ENCODE measurements around the gene PPP1R27. TPM values are rescaled to one million over a fixed set of nuclear protein-coding genes. Genes with fewer than 3 reads are reported as not detected.

The PPP1R27 gene
- total and polyA plus RNA-seq, 2 donors (not counting 1 experiment from before 2014, with no cell fraction given) = not detected

GRCh38 chr17:81794509-81794908 is 40.3 kb downstream of the PPP1R27 start:
- H2AFZ ChIP-seq (ENCODE audit: low read length) = no peak overlapping the region

GRCh38 chr17:81794074-81794476 is 40.8 kb downstream of the PPP1R27 start:
- H2AFZ ChIP-seq (ENCODE audit: low read length) = no peak overlapping the region
- no peak overlapping the region for H3K27ac ChIP-seq (ENCODE audit: insufficient read depth, low read length)
- DNase-seq (ENCODE audit: low read depth in 2 of 2) = no peak
- H3K27me3 ChIP-seq (ENCODE audit: control insufficient read depth, insufficient read depth, low read length) = no peaks in the 10 kb centered on the region
- H3K4me2 ChIP-seq (ENCODE audit: extremely low read depth, insufficient read depth, low read length) = no peak overlapping the region
- no peaks in the 10 kb centered on the region for H4K20me1 ChIP-seq (ENCODE audit: control insufficient read depth, extremely low read depth, insufficient read depth, low read length)
- no peaks in the 10 kb centered on the region for H3K4me1 ChIP-seq (ENCODE audit: control insufficient read depth, extremely low read depth, insufficient read depth, low read length)
- H3K79me2 ChIP-seq (ENCODE audit: control insufficient read depth, insufficient read depth, low read length) = no peaks in the 10 kb centered on the region
- no peaks in the 10 kb centered on the region for H3K9me3 ChIP-seq (ENCODE audit: control insufficient read depth, insufficient read depth, low read depth, low read length)
- no peak overlapping the region for H3K9ac ChIP-seq (ENCODE audit: insufficient read depth, low read length)
- H3K36me3 ChIP-seq (ENCODE audit: control insufficient read depth, insufficient read depth, low read length) = no peaks in the 10 kb centered on the region
- no peak overlapping the region for H3K4me3 ChIP-seq (replicated peaks in 1 of 4; ENCODE audit: control extremely low read depth in 1 of 4, insufficient read depth in 1 of 4, low read depth in 3 of 4, low read length in 4 of 4)
- TF ChIP-seq CTCF (conservative IDR thresholded peaks at IDR 0.05 in 1 of 2, IDR thresholded peaks at IDR 0.05 in 1 of 2; ENCODE audit: low read depth in 1 of 2, low read length in 2 of 2) = no peak
- TF ChIP-seq EZH2 (IDR thresholded peaks at IDR 0.05; ENCODE audit: low read length, missing control alignments) = no peak

More at GRCh38 chr17:81794509-81794908, 40.3 kb downstream of the PPP1R27 start:
- Histone ChIP-seq H3K79me2 (ENCODE audit: control insufficient read depth, insufficient read depth, low read length) (no peaks in the 10 kb centered on the region), H3K27ac (ENCODE audit: insufficient read depth, low read length) (no peak overlapping the region), H3K4me2 (ENCODE audit: extremely low read depth, insufficient read depth, low read length) (no peak overlapping the region), H4K20me1 (ENCODE audit: control insufficient read depth, extremely low read depth, insufficient read depth, low read length) (no peaks in the 10 kb centered on the region), H3K4me3 (replicated peaks in 1 of 4; ENCODE audit: control extremely low read depth in 1 of 4, insufficient read depth in 1 of 4, low read depth in 3 of 4, low read length in 4 of 4) (no peak overlapping the region), H3K27me3 (ENCODE audit: control insufficient read depth, insufficient read depth, low read length) (no peaks in the 10 kb centered on the region), H3K36me3 (ENCODE audit: control insufficient read depth, insufficient read depth, low read length) (no peaks in the 10 kb centered on the region), H3K4me1 (ENCODE audit: control insufficient read depth, extremely low read depth, insufficient read depth, low read length) (no peaks in the 10 kb centered on the region), H3K9ac (ENCODE audit: insufficient read depth, low read length) (no peak overlapping the region), H3K9me3 (ENCODE audit: control insufficient read depth, insufficient read depth, low read depth, low read length) (no peaks in the 10 kb centered on the region)
- TF ChIP-seq CTCF (conservative IDR thresholded peaks at IDR 0.05 in 1 of 2, IDR thresholded peaks at IDR 0.05 in 1 of 2; ENCODE audit: low read depth in 1 of 2, low read length in 2 of 2) = no peak
- no peak for TF ChIP-seq EZH2 (IDR thresholded peaks at IDR 0.05; ENCODE audit: low read length, missing control alignments)
- DNase-seq (ENCODE audit: low read depth in 2 of 2) = peak in 1 of 2 donors; percentile 41

- no peaks in the 10 kb centered on the region for H3K36me3 ChIP-seq (ENCODE audit: control insufficient read depth, insufficient read depth, low read length)
- H3K79me2 ChIP-seq (ENCODE audit: control insufficient read depth, insufficient read depth, low read length) = no peaks in the 10 kb centered on the region
- no peaks in the 10 kb centered on the region for H3K27me3 ChIP-seq (ENCODE audit: control insufficient read depth, insufficient read depth, low read length)
- no peak overlapping the region for H3K27ac ChIP-seq (ENCODE audit: insufficient read depth, low read length)
- TF ChIP-seq EZH2 (IDR thresholded peaks at IDR 0.05; ENCODE audit: low read length, missing control alignments) = no peak
- no peaks in the 10 kb centered on the region for H3K9me3 ChIP-seq (ENCODE audit: control insufficient read depth, insufficient read depth, low read depth, low read length)
- H3K9ac ChIP-seq (ENCODE audit: insufficient read depth, low read length) = no peak overlapping the region
- no peak overlapping the region for H2AFZ ChIP-seq (ENCODE audit: low read length)
- H4K20me1 ChIP-seq (ENCODE audit: control insufficient read depth, extremely low read depth, insufficient read depth, low read length) = no peaks in the 10 kb centered on the region
- H3K4me1 ChIP-seq (ENCODE audit: control insufficient read depth, extremely low read depth, insufficient read depth, low read length) = no peaks in the 10 kb centered on the region
- H3K4me2 ChIP-seq (ENCODE audit: extremely low read depth, insufficient read depth, low read length) = no peak overlapping the region
- no peak for DNase-seq (ENCODE audit: low read depth in 2 of 2)
- no peak overlapping the region for H3K4me3 ChIP-seq (replicated peaks in 1 of 4; ENCODE audit: control extremely low read depth in 1 of 4, insufficient read depth in 1 of 4, low read depth in 3 of 4, low read length in 4 of 4)
Observed at GRCh38 chr17:81792675-81793615, 41.9 kb downstream of the PPP1R27 start.

Other genes starting within 250 kb of the PPP1R27 start
- 49.8 and 51.0 TPM in 2 replicates for gene NPLOC4, start 197.9 kb downstream of the PPP1R27 start, total RNA-seq
- gene NPLOC4, start 197.9 kb downstream of the PPP1R27 start, polyA plus RNA-seq = 62.5 and 82.8 TPM in 2 replicates
- gene TSPAN10, start 197.9 kb downstream of the PPP1R27 start, total RNA-seq = 1.0 and 3.0 TPM in 2 replicates
- gene TSPAN10, start 197.9 kb downstream of the PPP1R27 start, polyA plus RNA-seq = 0.94 and 1.3 TPM in 2 replicates
- 0.17 TPM in 1 of 2 replicates, not detected in the other for gene PDE6G, start 178.5 kb downstream of the PPP1R27 start, total RNA-seq
- gene PDE6G, start 178.5 kb downstream of the PPP1R27 start, polyA plus RNA-seq = 0.64 and 0.75 TPM in 2 replicates
- gene OXLD1, start 168.4 kb downstream of the PPP1R27 start, total RNA-seq = 34.2 and 45.6 TPM in 2 replicates
- gene OXLD1, start 168.4 kb downstream of the PPP1R27 start, polyA plus RNA-seq = 8.8 and 11.6 TPM in 2 replicates
- 6.2 and 6.9 TPM in 2 replicates for gene CCDC137, start 168.3 kb downstream of the PPP1R27 start, total RNA-seq
- 9.8 and 13.3 TPM in 2 replicates for gene CCDC137, start 168.3 kb downstream of the PPP1R27 start, polyA plus RNA-seq
- gene ARL16, start 151.3 kb downstream of the PPP1R27 start, total RNA-seq = 22.3 and 28.1 TPM in 2 replicates
- gene ARL16, start 151.3 kb downstream of the PPP1R27 start, polyA plus RNA-seq = 35.8 and 55.8 TPM in 2 replicates
- gene HGS, start 151.0 kb downstream of the PPP1R27 start, total RNA-seq = 55.2 and 65.7 TPM in 2 replicates
- 43.1 and 81.1 TPM in 2 replicates for gene HGS, start 151.0 kb downstream of the PPP1R27 start, polyA plus RNA-seq
- gene MRPL12, start 131.7 kb downstream of the PPP1R27 start, total RNA-seq = 6.4 and 11.2 TPM in 2 replicates
- gene MRPL12, start 131.7 kb downstream of the PPP1R27 start, polyA plus RNA-seq = 46.8 and 75.2 TPM in 2 replicates
- gene SLC25A10, start 122.8 kb downstream of the PPP1R27 start, total RNA-seq = 2.8 and 5.8 TPM in 2 replicates
- gene SLC25A10, start 122.8 kb downstream of the PPP1R27 start, polyA plus RNA-seq = 3.7 and 10.1 TPM in 2 replicates
- gene GCGR, start 30.9 kb downstream of the PPP1R27 start, total RNA-seq = not detected in 2 replicates
- gene GCGR, start 30.9 kb downstream of the PPP1R27 start, polyA plus RNA-seq = not detected in 2 replicates
- gene MCRIP1, start 1.8 kb downstream of the PPP1R27 start, total RNA-seq = 108 and 118 TPM in 2 replicates
- gene MCRIP1, start 1.8 kb downstream of the PPP1R27 start, polyA plus RNA-seq = 37.5 and 37.6 TPM in 2 replicates
- 633 and 1,034 TPM in 2 replicates for gene P4HB, start 25.5 kb upstream of the PPP1R27 start, total RNA-seq
- gene P4HB, start 25.5 kb upstream of the PPP1R27 start, polyA plus RNA-seq = 106 and 109 TPM in 2 replicates
- gene ARHGDIA, start 36.3 kb upstream of the PPP1R27 start, total RNA-seq = 61.6 and 95.0 TPM in 2 replicates
- gene ARHGDIA, start 36.3 kb upstream of the PPP1R27 start, polyA plus RNA-seq = 164 and 254 TPM in 2 replicates
- 77.3 and 82.2 TPM in 2 replicates for gene ALYREF, start 56.5 kb upstream of the PPP1R27 start, total RNA-seq
- gene ALYREF, start 56.5 kb upstream of the PPP1R27 start, polyA plus RNA-seq = 41.6 and 81.5 TPM in 2 replicates
- 144 and 175 TPM in 2 replicates for gene ANAPC11, start 56.7 kb upstream of the PPP1R27 start, total RNA-seq
- gene ANAPC11, start 56.7 kb upstream of the PPP1R27 start, polyA plus RNA-seq = 223 and 269 TPM in 2 replicates
- gene NPB, start 67.2 kb upstream of the PPP1R27 start, total RNA-seq = 0.51 and 0.83 TPM in 2 replicates
- 0.19 and 0.31 TPM in 2 replicates for gene NPB, start 67.2 kb upstream of the PPP1R27 start, polyA plus RNA-seq
- 31.6 and 65.6 TPM in 2 replicates for gene PCYT2, start 76.3 kb upstream of the PPP1R27 start, total RNA-seq
- 46.0 and 61.1 TPM in 2 replicates for gene PCYT2, start 76.3 kb upstream of the PPP1R27 start, polyA plus RNA-seq
- gene SIRT7, start 83.1 kb upstream of the PPP1R27 start, total RNA-seq = 14.9 and 18.7 TPM in 2 replicates
- 3.3 and 4.4 TPM in 2 replicates for gene SIRT7, start 83.1 kb upstream of the PPP1R27 start, polyA plus RNA-seq
- 18.0 and 20.6 TPM in 2 replicates for gene MAFG, start 92.7 kb upstream of the PPP1R27 start, total RNA-seq
- 11.0 and 11.3 TPM in 2 replicates for gene MAFG, start 92.7 kb upstream of the PPP1R27 start, polyA plus RNA-seq
- gene PYCR1, start 102.2 kb upstream of the PPP1R27 start, total RNA-seq = 73.7 and 102 TPM in 2 replicates
- 34.2 and 56.8 TPM in 2 replicates for gene PYCR1, start 102.2 kb upstream of the PPP1R27 start, polyA plus RNA-seq
- not detected in 2 replicates for gene MYADML2, start 112.2 kb upstream of the PPP1R27 start, total RNA-seq
- gene MYADML2, start 112.2 kb upstream of the PPP1R27 start, polyA plus RNA-seq = not detected in 2 replicates
- 0.50 and 0.51 TPM in 2 replicates for gene NOTUM, start 126.1 kb upstream of the PPP1R27 start, total RNA-seq
- gene NOTUM, start 126.1 kb upstream of the PPP1R27 start, polyA plus RNA-seq = 0.02 TPM in 2 replicates
- 22.3 and 35.7 TPM in 2 replicates for gene ASPSCR1, start 142.6 kb upstream of the PPP1R27 start, total RNA-seq
- gene ASPSCR1, start 142.6 kb upstream of the PPP1R27 start, polyA plus RNA-seq = 6.3 and 8.3 TPM in 2 replicates
- 15.2 and 30.4 TPM in 2 replicates for gene CENPX, start 187.8 kb upstream of the PPP1R27 start, total RNA-seq
- 29.2 and 51.3 TPM in 2 replicates for gene CENPX, start 187.8 kb upstream of the PPP1R27 start, polyA plus RNA-seq
- gene LRRC45, start 188.3 kb upstream of the PPP1R27 start, total RNA-seq = 9.9 and 10.0 TPM in 2 replicates
- 2.3 and 3.8 TPM in 2 replicates for gene LRRC45, start 188.3 kb upstream of the PPP1R27 start, polyA plus RNA-seq
- gene RAC3, start 196.6 kb upstream of the PPP1R27 start, total RNA-seq = 5.6 and 6.6 TPM in 2 replicates
- gene RAC3, start 196.6 kb upstream of the PPP1R27 start, polyA plus RNA-seq = 4.3 and 4.7 TPM in 2 replicates
- 38.3 and 43.6 TPM in 2 replicates for gene DCXR, start 202.6 kb upstream of the PPP1R27 start, total RNA-seq
- gene DCXR, start 202.6 kb upstream of the PPP1R27 start, polyA plus RNA-seq = 34.8 and 75.3 TPM in 2 replicates
- 38.5 and 48.9 TPM in 2 replicates for gene RFNG, start 216.8 kb upstream of the PPP1R27 start, total RNA-seq
- 14.1 and 14.5 TPM in 2 replicates for gene RFNG, start 216.8 kb upstream of the PPP1R27 start, polyA plus RNA-seq
- 67.0 and 76.6 TPM in 2 replicates for gene GPS1, start 216.8 kb upstream of the PPP1R27 start, total RNA-seq
- 53.3 and 86.1 TPM in 2 replicates for gene GPS1, start 216.8 kb upstream of the PPP1R27 start, polyA plus RNA-seq
- gene DUS1L, start 230.8 kb upstream of the PPP1R27 start, total RNA-seq = 41.0 and 46.2 TPM in 2 replicates
- gene DUS1L, start 230.8 kb upstream of the PPP1R27 start, polyA plus RNA-seq = 24.6 and 40.9 TPM in 2 replicates